Right ventricle myocardium inferior (tissue), 1 donor: ENCODE results near the gene C1QA. TPM values are rescaled to one million over a fixed set of nuclear protein-coding genes. Genes with fewer than 3 reads are reported as not detected.

Source experiments
- ATAC-seq: fragments of 200-7000 bp; cut with Tn5 transposase; one replicate; pipeline ENCODE4 v1.9.1; 2020; ENCODE audit warnings: mild to moderate bottlenecking, moderate library complexity
- DNase-seq: peaks from one replicate; pipeline ENCODE4 v3.0.0; 2021; ENCODE audit errors: missing footprints
- intact Hi-C: fragments of 100-400 bp; cut with DNase I; formaldehyde crosslinking; loops from one replicate; pipeline ENCODE4 v1.11.0; 2022
- microRNA-seq: library from miRNA; unstranded; fragments of <30 nt; microRNA quantifications from one replicate; pipeline ENCODE4 v1.2.0, GENCODE V29; 2020
- total RNA-seq: library from RNA; stranded (reverse); fragmentation: NEBNext Ultra II Directional; extraction: Animal tissue kit (Norgen Biotek cat#: 25700); gene quantifications from one replicate; pipeline ENCODE4 v1.2.1, GENCODE V29; 2021
- donor health status: DM: no; HTN: yes; CAD: no; lungs with severe emphysema.

Gene C1QA
- total RNA-seq, 1 donor from 2014 or later = 124 TPM

DNA sequence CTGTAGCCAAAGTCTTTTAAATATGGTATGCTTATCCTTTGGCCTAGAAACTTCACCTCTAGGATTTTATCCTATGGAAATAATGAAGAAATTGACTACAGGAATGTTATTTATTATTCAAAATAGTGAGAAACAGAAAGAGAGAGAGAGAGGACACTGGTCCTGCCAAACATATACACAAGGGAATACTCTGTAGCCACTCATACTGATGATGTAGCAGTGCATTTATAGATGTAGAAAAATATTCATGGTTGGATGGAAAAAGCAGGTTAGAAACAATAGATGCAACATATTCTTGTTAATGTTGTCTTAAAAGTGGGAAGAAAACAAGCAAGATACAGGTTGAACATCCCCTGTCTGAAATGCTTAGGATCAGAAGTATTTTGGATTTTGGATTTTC is 52.0 kb downstream of the C1QA start:
- ATAC-seq (no peak), DNase-seq (no peak)
- intact Hi-C loops = no loop called here

Small RNA genes within 50 kb of the gene (microRNA-seq; reads per million reads assigned to microRNA genes)
- not detected for gene MIR6127

Other genes with a start within 250 kb of the C1QA start
- gene ZBTB40, start 184.8 kb upstream of the C1QA start, total RNA-seq = 17.9 TPM
- gene EPHA8, start 73.1 kb upstream of the C1QA start, total RNA-seq = not detected
- 140 TPM for gene C1QC, start 7.0 kb downstream of the C1QA start, total RNA-seq
- 165 TPM for gene C1QB, start 16.6 kb downstream of the C1QA start, total RNA-seq
- 3.5 TPM for gene EPHB2, start 74.2 kb downstream of the C1QA start, total RNA-seq